Activated naive CD4-positive, alpha-beta T cell (primary cell): Measurements from ENCODE around the gene NLGN3.
"Not testable (repeated sequence)": the region's sequence is repeated elsewhere in the genome, so short reads cannot be mapped to it uniquely, and the experiment has no call there.

Experiments used
- DNase-seq, 4 experiments: peaks; one replicate each; lab custom pipeline; 2025; lab: John Stamatoyannopoulos, UW

Gene NLGN3

GRCh38 chrX:71170660-71171059, 26.0 kb downstream of the NLGN3 start:
- DNase-seq = no peak

DNA sequence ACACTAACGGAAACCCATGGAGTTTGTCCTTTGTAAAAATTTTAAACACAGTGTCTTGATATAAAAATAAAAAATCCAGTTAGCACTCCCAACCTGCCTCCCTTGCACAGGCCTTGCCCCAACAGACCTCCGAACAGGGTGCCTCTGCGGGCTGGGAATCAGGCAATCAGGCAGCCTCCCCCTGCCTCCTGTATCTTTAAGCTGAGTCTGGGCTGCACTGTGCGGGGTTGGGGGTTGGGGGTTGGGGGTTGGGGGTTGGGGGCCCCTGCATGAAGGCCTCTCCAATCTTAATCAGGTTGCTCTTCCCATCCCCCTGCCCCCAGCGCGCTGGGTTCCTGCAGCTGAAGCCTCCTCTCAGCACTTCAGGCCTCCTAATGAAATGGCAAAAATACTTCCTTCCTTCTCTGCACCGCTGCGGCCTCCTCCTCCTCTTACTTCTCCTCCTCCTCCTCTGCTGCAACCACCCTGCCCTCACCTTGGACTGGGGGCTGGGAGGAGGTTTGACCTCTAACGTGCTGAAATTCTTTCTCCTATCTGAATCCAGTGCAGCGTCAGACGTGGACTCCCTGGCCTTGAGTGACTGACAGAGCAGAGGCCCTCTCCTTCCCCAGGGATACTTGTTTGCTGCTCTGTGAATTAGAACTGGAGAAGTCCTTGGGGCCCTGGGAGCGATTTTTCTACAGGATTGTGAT, 26.6 kb downstream of the NLGN3 start:
- DNase-seq = no peak

GRCh38 chrX:71173440-71173839, 28.8 kb downstream of the NLGN3 start:
- no peak for DNase-seq

DNA sequence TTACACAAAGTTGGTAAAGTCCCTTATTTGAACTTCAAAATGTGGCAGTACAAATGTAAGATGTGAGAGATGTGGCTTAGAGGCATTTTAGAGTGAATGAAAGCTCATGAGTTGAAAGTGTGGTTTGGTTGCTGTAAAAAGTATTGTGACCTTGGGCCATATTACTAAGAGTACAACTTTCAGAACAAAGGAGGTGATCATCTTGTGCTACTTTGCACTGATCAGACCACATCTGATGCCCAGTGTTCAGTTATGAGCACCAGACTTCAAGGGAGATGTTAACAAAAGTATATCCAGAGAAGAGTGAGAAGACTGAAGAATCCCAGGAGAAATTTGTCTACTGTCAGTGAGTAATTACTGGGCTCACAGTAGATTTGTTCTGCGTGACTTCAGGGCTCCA, 30.2 kb downstream of the NLGN3 start:
- no peak for DNase-seq

- no peak for DNase-seq
Observed at GRCh38 chrX:71175531-71175930, 30.9 kb downstream of the NLGN3 start.

GRCh38 chrX:71177327-71177726, 32.7 kb downstream of the NLGN3 start:
- DNase-seq = no peak

GRCh38 chrX:71178908-71179307, 34.3 kb downstream of the NLGN3 start:
- peak in 2 of 4 experiments; percentile 1 for DNase-seq

GRCh38 chrX:71180579-71181265, 36.1 kb downstream of the NLGN3 start:
- not testable (repeated sequence) for DNase-seq

- DNase-seq = peak in 2 of 4 experiments; percentile 4 to 13
Observed at GRCh38 chrX:71181558-71181909, 36.9 kb downstream of the NLGN3 start.

DNA sequence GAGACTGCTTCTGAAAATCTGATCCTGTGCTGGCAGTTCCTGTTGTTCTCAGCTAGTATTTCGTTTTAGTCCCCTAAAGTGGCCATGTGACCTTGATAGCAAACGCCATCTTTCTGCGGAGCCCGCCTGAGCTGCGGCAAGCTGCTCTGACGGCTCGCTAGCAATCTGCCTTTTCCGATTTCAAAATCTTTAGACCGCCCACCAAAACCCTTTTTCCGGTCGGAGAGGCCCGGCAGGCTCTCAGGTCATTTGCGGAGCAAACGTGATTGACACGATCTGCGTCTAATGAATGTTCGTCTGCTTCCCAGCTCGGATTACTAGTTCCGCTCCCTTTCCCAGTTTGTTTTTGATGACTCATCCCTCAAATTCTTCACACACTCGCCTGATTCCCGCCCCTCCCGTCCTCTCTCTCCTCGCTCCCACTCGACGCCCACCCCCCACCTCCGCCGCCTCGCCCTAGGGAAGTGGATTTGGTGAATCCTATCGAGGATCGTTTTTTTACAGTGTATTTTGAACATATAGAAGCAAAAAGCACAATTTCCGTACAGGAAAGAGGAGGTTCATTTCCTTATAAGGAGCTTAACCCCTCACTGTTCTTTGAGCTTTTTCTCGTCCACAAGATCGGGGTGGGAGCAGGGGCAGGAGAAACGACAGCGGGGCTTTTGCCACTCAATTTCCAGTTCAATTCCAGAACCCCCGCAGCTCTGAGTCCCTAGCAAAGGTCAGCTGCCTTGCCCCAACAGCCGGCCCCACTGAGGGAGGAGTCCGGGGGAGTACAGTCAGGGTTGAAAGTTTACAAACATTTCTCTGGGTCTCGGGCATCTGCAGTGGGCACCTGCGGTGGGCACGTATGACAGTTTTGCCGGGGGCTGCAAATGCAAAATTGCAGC, 37.5 kb downstream of the NLGN3 start:
- peak; percentile 30 to 64 (median 50) for DNase-seq

GRCh38 chrX:71182871-71183270, 38.2 kb downstream of the NLGN3 start:
- DNase-seq = no peak

DNA sequence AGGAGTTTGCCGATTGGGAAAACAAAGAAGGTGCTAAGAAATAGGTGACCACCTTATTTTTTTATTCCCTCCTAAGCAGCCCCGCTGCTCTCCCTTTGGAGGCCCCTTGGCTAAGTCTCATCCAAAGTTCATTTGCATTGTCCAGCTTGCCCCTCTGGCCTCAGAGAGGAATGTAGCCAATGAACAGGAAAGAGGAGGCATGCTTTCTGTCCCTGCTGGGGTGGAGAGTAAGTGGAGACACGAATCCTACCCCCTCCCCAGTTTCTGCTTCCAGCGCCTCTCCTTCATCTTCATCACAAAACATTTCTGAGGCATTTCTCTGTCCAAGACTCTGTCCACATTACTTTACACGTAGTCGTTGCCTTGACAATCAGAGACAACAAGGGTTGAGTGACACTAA, 38.7 kb downstream of the NLGN3 start:
- DNase-seq = no peak

- no peak for DNase-seq
Observed at GRCh38 chrX:71184092-71184491, 39.5 kb downstream of the NLGN3 start.

DNA sequence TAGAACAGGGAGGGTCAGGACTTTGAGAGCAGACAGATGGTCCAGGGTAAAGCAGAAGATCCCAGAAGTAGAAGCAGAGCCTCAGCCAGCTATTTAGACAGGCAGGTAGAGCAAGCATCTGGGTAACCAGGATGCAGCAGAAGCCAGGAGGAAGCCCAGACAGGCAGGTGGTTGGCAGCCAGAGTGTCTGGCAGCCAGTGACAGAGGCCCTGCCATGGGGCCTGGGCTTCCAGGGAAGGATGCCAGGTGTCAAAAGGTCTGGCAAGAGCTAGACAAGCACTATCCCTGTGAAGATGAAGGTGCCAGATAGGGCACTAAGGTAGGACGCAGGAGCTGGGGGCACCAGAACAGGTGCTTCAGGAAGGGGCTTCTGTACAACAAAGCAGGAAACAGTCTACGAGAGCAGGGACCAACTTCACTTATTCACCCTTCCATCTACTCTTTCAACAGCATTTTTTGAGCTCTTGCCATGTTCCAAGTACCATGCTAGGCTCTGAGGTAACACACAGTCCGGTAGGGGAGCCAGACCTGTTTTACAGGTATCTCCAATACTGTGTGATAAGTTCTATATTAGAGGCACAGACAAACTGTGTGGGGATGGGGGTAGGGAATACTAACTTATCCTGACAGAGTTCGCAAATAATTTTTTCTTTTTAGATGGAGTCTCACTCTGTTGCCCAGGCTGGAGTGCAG, 40.3 kb downstream of the NLGN3 start:
- DNase-seq = no peak

DNA sequence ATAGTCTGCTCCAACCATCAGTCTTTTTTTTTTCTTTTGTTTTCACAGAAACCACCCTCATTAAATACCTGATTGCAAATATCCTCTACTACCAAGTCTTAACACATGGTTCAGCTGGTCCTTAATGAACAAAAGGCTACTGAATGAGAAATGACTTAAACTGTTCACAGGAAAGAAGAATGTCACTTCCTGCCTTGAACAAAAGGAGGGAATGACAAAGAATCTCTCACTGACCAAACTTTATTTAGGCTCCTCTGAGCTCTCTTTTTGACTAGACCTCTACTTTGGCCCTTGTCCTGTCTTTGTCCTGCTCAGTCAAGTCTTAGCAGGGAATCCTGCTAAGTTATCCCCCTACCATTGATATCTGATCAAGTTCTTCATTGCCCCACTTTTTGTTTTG, 46.6 kb downstream of the NLGN3 start:
- no peak for DNase-seq

GRCh38 chrX:71195964-71196649, 51.5 kb downstream of the NLGN3 start:
- DNase-seq = no peak

DNA sequence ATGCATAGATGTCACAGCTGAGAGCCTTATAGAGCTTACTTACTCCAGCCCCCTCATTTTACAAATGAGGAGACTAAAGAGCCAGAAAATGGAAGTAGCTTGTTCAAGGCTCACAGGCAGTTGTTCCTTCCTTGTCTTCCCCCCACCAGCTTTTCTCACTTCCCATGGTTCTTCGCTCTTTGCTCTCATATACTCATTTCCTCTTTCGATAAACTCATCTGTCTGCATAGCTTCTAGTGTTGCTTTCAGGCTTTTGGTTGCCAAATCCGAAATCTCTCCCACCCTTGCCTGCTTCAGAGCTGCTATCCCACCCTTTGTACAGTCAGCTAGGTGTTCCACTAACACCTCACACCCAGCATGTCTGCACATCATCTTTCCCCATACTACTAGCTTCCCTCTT, 53.4 kb downstream of the NLGN3 start:
- DNase-seq = no peak

DNA sequence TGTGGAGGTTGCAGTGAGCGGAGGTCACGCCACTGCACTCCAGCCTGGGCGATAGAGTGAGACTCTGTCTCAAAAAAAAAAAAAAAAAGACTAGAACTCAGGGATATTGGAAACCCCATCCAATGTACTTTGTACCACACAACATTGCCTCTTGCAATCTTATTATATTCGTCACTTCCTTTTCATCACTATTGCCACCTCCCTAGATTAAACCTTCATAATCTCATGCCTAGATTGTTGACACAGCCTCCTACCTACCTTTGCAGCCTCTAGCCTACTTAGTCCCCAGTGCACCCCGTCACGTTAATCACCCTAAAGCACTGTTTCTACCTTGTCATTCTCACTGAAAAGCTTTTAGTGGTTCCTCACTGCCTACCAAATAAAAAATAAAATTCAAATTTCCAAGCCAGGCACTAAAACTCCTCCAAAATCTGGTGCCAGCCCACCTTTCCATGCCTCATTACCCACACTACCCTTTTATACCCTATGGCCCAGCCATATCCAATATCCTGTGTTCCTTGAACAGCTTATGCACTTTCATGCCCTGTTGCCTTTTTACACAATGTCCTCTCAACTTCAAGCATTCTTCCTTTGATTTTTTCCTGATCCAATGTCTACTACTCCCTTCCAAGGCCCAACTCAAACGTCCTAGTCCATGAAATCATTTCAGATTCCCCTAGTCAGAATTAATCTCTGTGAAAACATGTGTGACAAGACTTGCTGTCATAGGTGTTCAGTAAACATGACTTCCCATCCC, 54.8 kb downstream of the NLGN3 start:
- no peak for DNase-seq

DNA sequence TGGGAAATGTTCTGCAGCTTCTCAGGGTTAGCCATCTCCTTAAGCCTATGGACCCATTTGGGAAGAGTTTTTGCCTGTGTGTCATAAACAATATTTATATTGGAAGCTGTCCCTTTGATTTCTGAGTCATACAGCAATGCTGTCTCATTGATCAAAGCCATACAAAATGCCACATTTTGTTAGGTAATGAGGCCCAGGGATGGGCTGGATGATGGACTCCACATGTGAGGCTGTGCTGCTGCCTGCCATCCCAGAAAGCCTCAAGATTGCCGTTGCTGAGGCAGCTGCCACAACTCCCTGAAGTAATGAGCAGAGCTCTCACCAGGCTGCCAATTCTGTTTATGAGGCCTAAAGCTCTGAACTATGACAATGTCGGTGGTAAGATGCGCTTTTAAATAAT, 66.2 kb downstream of the NLGN3 start:
- DNase-seq = no peak

DNA sequence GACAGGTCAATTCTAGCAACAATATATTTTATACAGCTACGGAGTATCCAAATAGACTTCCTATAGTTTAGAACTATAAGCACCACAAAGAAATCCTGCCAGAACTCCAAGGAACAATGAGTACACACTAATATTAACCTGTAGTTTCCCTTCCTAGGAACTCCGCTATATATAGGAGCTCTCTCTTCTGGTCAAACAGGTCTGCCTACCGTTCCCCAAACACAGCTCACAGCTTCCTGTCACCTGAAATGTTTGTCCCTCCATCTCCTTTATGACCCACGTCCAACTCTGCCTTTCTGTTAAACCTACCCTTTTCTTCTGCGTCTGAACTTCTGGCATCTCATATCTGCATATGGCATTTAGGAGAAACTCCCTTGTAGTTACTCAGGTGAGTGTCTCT, 67.9 kb downstream of the NLGN3 start:
- DNase-seq = no peak

DNA sequence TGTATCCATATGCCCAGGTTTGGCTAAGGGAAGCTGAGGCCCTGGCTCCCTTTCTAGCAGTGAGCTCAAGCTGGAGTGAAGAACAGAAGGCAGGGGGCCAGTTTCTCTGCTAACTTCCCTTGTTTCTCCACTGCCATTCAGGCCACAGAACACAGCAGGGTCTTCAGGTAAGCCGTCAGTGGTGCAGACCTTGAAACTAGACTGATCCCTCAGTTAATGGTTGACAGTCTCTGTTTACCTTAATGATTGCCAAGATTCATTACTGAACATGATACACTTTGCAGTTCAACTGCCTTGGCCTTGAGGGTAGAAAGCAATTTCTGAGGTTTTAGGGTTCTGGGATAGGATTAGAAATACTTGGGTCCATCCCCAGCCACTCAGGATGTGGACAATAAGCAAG, 69.5 kb downstream of the NLGN3 start:
- DNase-seq = no peak
